Cardiac muscle cell (in vitro differentiated cells and primary cell): ENCODE results near the gene OR1L6. TPM values are rescaled to one million over a fixed set of nuclear protein-coding genes. Genes with fewer than 3 reads are reported as not detected.

Source experiments
- DNase-seq, 2 donors: peaks; one replicate each; pipeline versions ENCODE4 v3.0.0 to v3.0.0-alpha.2; 2010 to 2017; ENCODE audit warnings: low read depth in 1 of 2, low spot score in 1 of 2
- H3K27ac ChIP-seq: fragments of 200-600 bp; sonication (generic); 2 replicates; pipeline ENCODE4 v1.5.1; 2016
- H3K27me3 ChIP-seq: fragments of 200-600 bp; sonication (generic); 2 replicates; pipeline ENCODE4 v1.6.0; 2016; ENCODE audit warnings: control low read depth
- H3K36me3 ChIP-seq: fragments of 200-600 bp; sonication (generic); 2 replicates; pipeline ENCODE4 v1.5.1; 2016; ENCODE audit warnings: control low read depth
- H3K4me1 ChIP-seq: fragments of 200-600 bp; sonication (generic); 2 replicates; pipeline ENCODE4 v1.8.1; 2017; ENCODE audit warnings: low read depth, mild to moderate bottlenecking, mixed run types
- H3K4me3 ChIP-seq: fragments of 200-600 bp; sonication (generic); 2 replicates; pipeline ENCODE4 v1.5.1; 2016; ENCODE audit warnings: mild to moderate bottlenecking
- H3K9me3 ChIP-seq: fragments of 200-600 bp; sonication (generic); 2 replicates; pipeline ENCODE4 v1.5.1; 2017; ENCODE audit warnings: low read depth, mild to moderate bottlenecking, control low read depth
- CTCF ChIP-seq: IDR thresholded peaks from 2 replicates; pipeline ENCODE4 v1.5.1; 2012; ENCODE audit warnings: low read depth, mild to moderate bottlenecking, low read length
- polyA plus RNA-seq: library from polyadenylated mRNA; unstranded; fragments of >200 nt; fragmentation: Nextera tagmentation; extraction: Ambion mirVana; gene quantifications from 2 replicates; pipeline ENCODE4 v1.2.1, GENCODE V29; 2016
- total RNA-seq: library from RNA; depleted of rRNA; stranded (reverse); fragments of >200 nt; gene quantifications from 2 replicates; pipeline ENCODE4 v1.2.3, GENCODE V29; 2016

The OR1L6 gene
- not detected in 2 replicates for total RNA-seq
- 0.56 TPM in 1 of 2 replicates, not detected in the other for polyA plus RNA-seq

- Histone ChIP-seq H3K27ac (no peak within 1 kb of the TSS), H3K9me3 (no peaks in the 10 kb centered on the region), H3K36me3 (no peaks in the 10 kb centered on the region), H3K27me3 (no peaks in the 10 kb centered on the region), H3K4me3 (no peak within 1 kb of the TSS), H3K4me1 (no peaks in the 10 kb centered on the region)
- DNase-seq: no peak
- TF ChIP-seq CTCF: no peak
These were observed at the start of gene OR1L6 for GRCh38 chr9:122742003-122742402. TSS of gene OR1L6 (plus strand) at chr9:122742303. CDS start at chr9:122749848, 7,545 bp downstream.

- Histone ChIP-seq H3K4me1 (no peaks in the 10 kb centered on the region), H3K4me3 (no peak overlapping the region), H3K27ac (no peak overlapping the region), H3K9me3 (no peaks in the 10 kb centered on the region), H3K27me3 (no peaks in the 10 kb centered on the region), H3K36me3 (no peaks in the 10 kb centered on the region)
- no peak for TF ChIP-seq CTCF
- no peak for DNase-seq
These were observed 46.4 kb upstream of the OR1L6 start for GRCh38 chr9:122695696-122696095.

GRCh38 chr9:122718038-122718437, 24.1 kb upstream of the OR1L6 start:
- no peaks in the 10 kb centered on the region for H3K27me3 ChIP-seq
- H3K36me3 ChIP-seq: no peaks in the 10 kb centered on the region
- TF ChIP-seq CTCF: no peak
- no peaks in the 10 kb centered on the region for H3K4me1 ChIP-seq
- no peak overlapping the region for H3K27ac ChIP-seq
- DNase-seq: no peak
- no peaks in the 10 kb centered on the region for H3K9me3 ChIP-seq
- H3K4me3 ChIP-seq: no peak overlapping the region

- no peak for DNase-seq
- Histone ChIP-seq H3K27ac (no peak overlapping the region), H3K36me3 (no peaks in the 10 kb centered on the region), H3K4me3 (no peak overlapping the region), H3K27me3 (no peaks in the 10 kb centered on the region), H3K4me1 (no peaks in the 10 kb centered on the region), H3K9me3 (no peaks in the 10 kb centered on the region)
- no peak for TF ChIP-seq CTCF
These were observed 22.9 kb upstream of the OR1L6 start for GRCh38 chr9:122719218-122719617.

- H3K36me3 ChIP-seq: no peaks in the 10 kb centered on the region
- no peak within 1 kb of the TSS for H3K27ac ChIP-seq
- no peak within 1 kb of the TSS for H3K4me3 ChIP-seq
- no peak for TF ChIP-seq CTCF
- H3K9me3 ChIP-seq: no peaks in the 10 kb centered on the region
- no peak for DNase-seq
- H3K4me1 ChIP-seq: no peaks in the 10 kb centered on the region
- no peaks in the 10 kb centered on the region for H3K27me3 ChIP-seq
These were observed 18.4 kb upstream of the OR1L6 start, which contains the start of gene OR1L4 for GRCh38 chr9:122723690-122724089. TSS of gene OR1L4 (plus strand) at chr9:122723990. CDS start at chr9:122723990, 0 bp downstream.

GRCh38 chr9:122754825-122755224, 12.7 kb downstream of the OR1L6 start:
- Histone ChIP-seq H3K36me3 (no peaks in the 10 kb centered on the region), H3K27me3 (no peaks in the 10 kb centered on the region), H3K4me1 (no peaks in the 10 kb centered on the region), H3K9me3 (no peaks in the 10 kb centered on the region), H3K4me3 (no peak overlapping the region), H3K27ac (no peak overlapping the region)
- no peak for TF ChIP-seq CTCF
- DNase-seq: no peak
